C4-2B (cell line): Measurements from ENCODE around the gene SFXN5.

Experiments used
- H3K27ac ChIP-seq: fragments of 450-650 bp; 2 replicates; pipeline ENCODE4 v1.5.1; 2017
- CTCF ChIP-seq: fragments of 450-650 bp; conservative IDR thresholded peaks from 2 replicates; pipeline ENCODE4 v1.5.1; 2017; ENCODE audit warnings: mild to moderate bottlenecking
- ZFX ChIP-seq: fragments of 450-650 bp; IDR thresholded peaks from 2 replicates; pipeline ENCODE4 v1.6.1; 2017

SFXN5 gene

DNA sequence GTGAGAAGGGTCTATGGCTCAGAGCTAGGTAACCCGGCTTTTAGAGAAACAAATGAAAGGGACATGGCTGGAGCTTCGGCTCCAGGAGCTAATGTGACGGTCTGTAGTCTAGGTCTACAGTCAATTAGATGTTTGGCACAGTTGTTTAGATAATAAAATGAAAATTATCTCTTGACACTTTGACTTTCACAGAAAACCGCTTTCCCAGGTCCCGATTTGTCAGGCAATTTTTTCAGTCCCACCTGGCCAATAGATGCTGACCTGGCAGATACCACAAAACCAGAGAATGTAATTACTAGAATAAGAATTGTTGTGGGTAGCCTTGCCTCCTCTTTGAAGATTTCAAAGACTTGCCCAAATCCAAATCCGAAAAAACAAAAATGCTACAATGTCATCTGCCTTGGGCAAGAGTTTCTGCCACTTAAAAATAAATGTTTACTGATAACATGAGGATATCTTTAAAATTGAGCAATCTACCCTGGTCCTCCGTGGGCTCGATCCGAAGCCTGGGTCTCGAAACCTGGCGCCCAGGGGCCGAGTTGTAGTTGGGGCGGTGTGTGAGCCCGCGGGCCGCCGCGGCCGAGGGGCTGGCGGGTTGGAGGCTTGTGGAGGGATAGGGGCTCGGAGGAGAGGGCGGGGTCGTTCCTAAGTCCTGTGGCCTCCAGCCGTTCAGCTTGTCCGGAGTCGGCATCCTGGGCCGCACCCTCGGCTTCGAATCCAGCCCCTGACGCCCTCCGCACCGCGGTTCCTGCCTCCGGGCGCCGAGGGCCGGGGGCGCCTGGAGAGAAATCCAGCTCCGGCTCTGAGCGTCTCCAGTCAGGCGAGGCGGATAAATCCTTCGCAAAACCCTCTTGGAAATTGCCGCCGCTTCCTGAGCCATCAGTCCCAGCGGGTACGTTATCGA, 151.8 kb downstream of the SFXN5 start:
- TF ChIP-seq CTCF (no peak), ZFX (no peak)
- H3K27ac ChIP-seq = no peak overlapping the region

DNA sequence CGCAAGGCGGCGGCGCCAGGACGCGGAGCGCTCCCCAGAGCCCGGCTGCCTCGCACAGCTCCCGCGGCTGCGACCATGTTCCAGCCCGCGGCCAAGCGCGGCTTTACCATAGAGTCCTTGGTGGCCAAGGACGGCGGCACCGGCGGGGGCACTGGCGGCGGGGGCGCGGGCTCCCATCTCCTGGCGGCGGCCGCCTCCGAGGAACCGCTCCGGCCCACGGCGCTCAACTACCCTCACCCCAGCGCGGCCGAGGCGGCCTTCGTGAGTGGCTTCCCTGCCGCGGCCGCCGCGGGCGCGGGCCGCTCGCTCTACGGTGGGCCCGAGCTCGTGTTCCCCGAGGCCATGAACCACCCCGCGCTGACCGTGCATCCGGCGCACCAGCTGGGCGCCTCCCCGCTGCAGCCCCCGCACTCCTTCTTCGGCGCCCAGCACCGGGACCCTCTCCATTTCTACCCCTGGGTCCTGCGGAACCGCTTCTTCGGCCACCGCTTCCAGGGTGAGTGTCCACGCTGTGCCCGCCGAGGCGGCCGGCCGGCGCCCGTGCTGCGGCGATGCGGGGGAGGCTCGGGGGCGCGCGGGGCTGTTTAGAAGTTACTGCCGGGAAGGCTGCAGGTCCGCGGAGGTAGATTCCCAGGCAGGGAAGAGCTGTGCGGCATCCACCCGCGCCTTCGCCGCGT, 153.5 kb downstream of the SFXN5 start:
- TF ChIP-seq ZFX (no peak), CTCF (no peak)
- H3K27ac ChIP-seq = no peak overlapping the region

DNA sequence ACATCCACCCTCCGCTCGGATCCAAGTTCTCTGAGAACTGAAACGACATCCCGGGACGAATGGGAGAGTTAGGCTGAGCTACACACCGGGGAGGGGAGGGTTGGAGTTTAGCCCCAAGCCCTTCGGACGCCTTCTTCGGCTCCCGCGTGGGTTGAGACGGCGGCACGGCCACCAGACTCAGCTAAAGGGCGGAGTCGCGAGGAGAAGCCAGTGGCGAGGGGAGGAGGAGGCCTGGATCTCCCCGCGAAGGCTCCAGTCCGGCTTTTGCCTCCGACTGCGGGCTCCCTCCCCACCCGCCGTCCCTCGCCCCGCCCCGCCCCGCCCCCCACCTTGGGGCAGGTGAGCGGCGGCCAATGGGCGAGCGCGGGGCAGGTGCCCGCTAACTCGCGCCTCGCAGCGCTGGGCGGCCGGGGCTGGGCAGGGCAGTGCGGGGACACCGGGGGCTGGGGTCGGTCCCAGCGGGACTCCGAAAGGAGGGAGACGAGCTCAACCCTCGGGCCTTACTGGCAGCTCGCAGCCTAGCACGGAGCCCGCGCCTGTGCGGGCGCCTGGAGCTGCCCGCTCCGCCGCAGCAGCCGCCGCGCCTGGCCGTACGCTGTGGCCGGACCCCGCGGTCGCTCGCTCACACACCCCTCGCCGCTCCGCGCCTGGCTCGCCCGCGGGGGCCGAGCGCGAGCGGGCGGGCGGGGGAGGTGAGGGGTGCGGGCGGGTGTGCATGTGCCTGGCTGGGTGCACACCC, 154.2 kb downstream of the SFXN5 start, which contains the start of gene EMX1:
EMX1 (plus strand) TSS at position 382 of the 739 bp plus-strand sequence; CDS start at position 716, 334 bp downstream.
- TF ChIP-seq CTCF (no peak), ZFX (no peak)
- no peak within 1 kb of the TSS for H3K27ac ChIP-seq

GRCh38 chr2:72916743-72917137, 154.8 kb downstream of the SFXN5 start:
- no peak overlapping the region for H3K27ac ChIP-seq
- TF ChIP-seq ZFX = no peak
- no peak for TF ChIP-seq CTCF

DNA sequence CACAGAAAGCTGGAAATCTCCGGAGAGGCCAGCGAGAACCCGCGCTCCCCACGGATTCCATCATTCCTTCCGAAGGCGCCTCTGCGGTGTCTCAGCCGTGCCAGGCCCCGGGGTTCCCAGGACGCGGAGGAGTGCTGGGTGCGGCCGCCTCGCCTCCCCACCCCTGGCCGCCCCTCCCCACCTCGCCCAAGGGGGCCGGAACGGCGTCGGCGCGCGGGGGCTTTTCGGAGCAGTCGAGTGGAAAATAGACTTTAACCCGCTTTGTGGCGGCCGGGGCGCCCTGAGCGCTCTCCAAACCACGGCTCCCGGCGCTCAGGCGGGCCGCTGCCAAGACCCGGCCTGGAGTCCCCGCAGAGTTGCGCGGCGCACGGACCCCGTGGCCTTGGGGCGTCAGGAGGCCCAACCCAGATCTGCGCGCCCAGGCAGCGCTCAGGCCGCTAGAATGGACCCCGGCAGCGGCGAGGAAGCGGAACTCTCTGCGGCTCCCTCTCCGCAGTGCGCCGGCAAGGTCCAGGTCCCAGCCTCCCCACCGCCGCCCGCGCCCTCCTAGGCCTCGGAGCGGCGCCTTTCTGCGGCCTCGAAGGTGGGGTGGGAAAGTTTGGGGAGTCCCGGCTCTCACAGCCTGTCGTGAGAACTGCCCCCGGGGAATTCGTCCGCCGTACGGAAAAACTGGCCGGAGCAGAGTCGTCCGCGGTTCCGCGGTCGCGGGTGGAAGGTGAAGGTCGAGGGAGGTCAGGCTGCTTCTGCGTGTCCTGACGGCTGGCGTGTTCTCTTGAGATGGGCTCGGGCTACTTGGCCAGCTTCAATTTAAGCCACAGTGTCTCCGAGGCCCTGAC, 155.4 kb downstream of the SFXN5 start:
- H3K27ac ChIP-seq = no peak overlapping the region
- no peak for TF ChIP-seq CTCF
- TF ChIP-seq ZFX = no peak

GRCh38 chr2:72915320-72915906, 156.1 kb downstream of the SFXN5 start:
- TF ChIP-seq CTCF = no peak
- H3K27ac ChIP-seq = no peak overlapping the region
